Ovary (tissue), 9 donors: ENCODE results near the gene ENPP4. TPM values are rescaled to one million over a fixed set of nuclear protein-coding genes. Genes with fewer than 3 reads are reported as not detected.
A peak's percentile ranks its signal among the peaks of the same experiment; 100 is the strongest.

Experiments
- DNase-seq, 5 donors: peaks; one replicate each; pipeline ENCODE4 v3.0.0-alpha.2; 2019 to 2020
- H3K27ac ChIP-seq, 2 donors: fragments of 200-600 bp; one replicate each; pipeline versions ENCODE4 v1.5.1 to v1.8.0; 2019 to 2022
- H3K27me3 ChIP-seq: fragments of 200-600 bp; one replicate; pipeline ENCODE4 v1.8.0; 2022
- H3K36me3 ChIP-seq: fragments of 200-600 bp; sonication (generic); one replicate; pipeline ENCODE4 v1.5.1; 2019
- H3K4me1 ChIP-seq: one replicate; pipeline ENCODE4 v1.8.1; 2013; ENCODE audit warnings: mild to moderate bottlenecking, moderate library complexity; ENCODE audit not compliant: insufficient read depth
- H3K4me3 ChIP-seq: fragments of 200-600 bp; sonication (generic); one replicate; pipeline ENCODE4 v1.5.1; 2017
- H3K9me3 ChIP-seq, 2 donors: fragments of 200-600 bp in 1 of 2; sonication (generic) in 1 of 2; one replicate each; pipeline versions ENCODE4 v1.5.1 to v1.8.1; 2013 to 2019; ENCODE audit warnings: mild to moderate bottlenecking in 1 of 2, moderate library complexity in 1 of 2
- CTCF ChIP-seq, 3 donors: fragments of 450-650 bp in 2 of 3; fragments of 200-600 bp in 1 of 3; IDR thresholded peaks; one replicate each; pipeline versions ENCODE4 v1.5.1 to v1.8.0; 2016 to 2022; ENCODE audit warnings: antibody characterized with exemption in 3 of 3, mild to moderate bottlenecking in 1 of 3
- EP300 ChIP-seq: sonication (generic); formaldehyde crosslinking; IDR thresholded peaks from one replicate; pipeline ENCODE4 v1.6.1; 2017; ENCODE audit warnings: antibody characterized with exemption
- POLR2A ChIP-seq: fragments of 450-650 bp; IDR thresholded peaks from one replicate; pipeline ENCODE4 v1.6.1; 2017; ENCODE audit warnings: antibody characterized with exemption, mild to moderate bottlenecking, moderate library complexity
- WGBS, 3 donors: extraction: QIAGEN DNeasy Blood & Tissue Kit in 1 of 3; methylation state at CpG; one replicate each; pipeline versions ENCODE4 v1.1.5 to v1.1.7; 2013 to 2017; 5-methylcytosine and 5-hydroxymethylcytosine counted together
- intact Hi-C, 4 donors: fragments of 100-400 bp; cut with DNase I; formaldehyde crosslinking; loops; one replicate each; pipeline versions ENCODE4 v1.11.0 to v1.15.1; 2022 to 2023
- polyA plus RNA-seq, 2 donors: library from polyadenylated mRNA; stranded (reverse); fragments of 200-250 nt in 1 of 2; fragments of 350-450 nt in 1 of 2; fragmentation: Illumina TruSeq in 1 of 2; extraction: RNeasy Lipid Tissue Mini Kit (QIAGEN cat#74804) in 1 of 2; gene quantifications; one replicate each; pipeline ENCODE4 v1.2.3, GENCODE V29; 2013 to 2014
- total RNA-seq, 7 donors: library from RNA; depleted of rRNA in 2 of 7; stranded (reverse); fragments of >200 nt in 2 of 7; fragmentation: NEBNext Ultra II Directional in 3 of 7; extraction: Animal tissue kit (Norgen Biotek cat#: 25700) in 3 of 7; gene quantifications; one replicate each; pipeline versions ENCODE4 v1.1.0 to v1.2.4, GENCODE V29; 2016 to 2023
- donor health status: DM: no; HTN: no; CAD: no; lungs with moderate emphysema.
- donor health status: DM: no; HTN: no; CAD: no.
- donor health status: Bipolar disorder and iron deficiency.
- donor health status: DM: yes; HTN: yes; CAD: no.
- donor health status: DM: no; HTN: no; CAD: no.
- donor health status: DM: yes; HTN: yes; CAD: no.

The ENPP4 gene
- total and polyA plus RNA-seq, 9 donors = 1.9 to 11.3 (median 3.7) TPM

- H3K4me1 ChIP-seq = no peaks in the 10 kb centered on the region
- intact Hi-C loops = no loop called here
- H3K4me3 ChIP-seq = no peak overlapping the region
- H3K27ac ChIP-seq = no peak overlapping the region
- H3K27me3 ChIP-seq = no peaks in the 10 kb centered on the region
- H3K9me3 ChIP-seq = no peaks in the 10 kb centered on the region
- no peak for DNase-seq
- TF ChIP-seq CTCF (IDR thresholded peaks at IDR 0.05) (no peak), EP300 (no peak), POLR2A (no peak)
- H3K36me3 ChIP-seq = no peaks in the 10 kb centered on the region
Measured at GRCh38 chr6:46156701-46157100, 26.9 kb downstream of the ENPP4 start.

GRCh38 chr6:46159229-46159628 is 29.4 kb downstream of the ENPP4 start:
- Histone ChIP-seq H3K27ac (no peak overlapping the region), H3K27me3 (no peaks in the 10 kb centered on the region), H3K9me3 (no peaks in the 10 kb centered on the region), H3K4me3 (no peak overlapping the region), H3K36me3 (no peaks in the 10 kb centered on the region), H3K4me1 (no peaks in the 10 kb centered on the region)
- no peak for DNase-seq
- intact Hi-C loops = no loop called here
- TF ChIP-seq POLR2A (no peak), EP300 (no peak), CTCF (IDR thresholded peaks at IDR 0.05) (no peak)

- no peaks in the 10 kb centered on the region for H3K36me3 ChIP-seq
- no peak for TF ChIP-seq POLR2A
- no peak for TF ChIP-seq EP300
- TF ChIP-seq CTCF (IDR thresholded peaks at IDR 0.05) = no peak
- no peaks in the 10 kb centered on the region for H3K4me1 ChIP-seq
- H3K4me3 ChIP-seq = no peak overlapping the region
- H3K27ac ChIP-seq = no peak overlapping the region
- 85 to 90% (median 87%) methylated on average over 5 of the region's 5 CpGs for WGBS, 3 donors
- intact Hi-C loops = no loop called here
- H3K27me3 ChIP-seq = no peaks in the 10 kb centered on the region
- no peaks in the 10 kb centered on the region for H3K9me3 ChIP-seq
- DNase-seq = no peak
Measured at GRCh38 chr6:46160102-46160501, 30.3 kb downstream of the ENPP4 start.

- intact Hi-C loops = no loop called here
- DNase-seq = peak; percentile 76 to 85 (median 79)
Measured at GRCh38 chr6:46170357-46171289, 40.8 kb downstream of the ENPP4 start, which contains the start of gene ENPP5. ENPP5 (minus strand) TSS chr6:46170980; CDS start chr6:46168262, 2,718 bp downstream.

More at GRCh38 chr6:46170357-46171289, 40.8 kb downstream of the ENPP4 start, which contains the start of gene ENPP5:
- Histone ChIP-seq H3K27ac (no peak within 1 kb of the TSS), H3K9me3 (no peaks in the 10 kb centered on the region), H3K27me3 (no peaks in the 10 kb centered on the region), H3K4me3 (peak within 1 kb of the TSS; percentile 56), H3K36me3 (no peaks in the 10 kb centered on the region), H3K4me1 (no peaks in the 10 kb centered on the region)
- 1 to 3% (median 2%) methylated on average over 28 to 49 of the region's 49 CpGs for WGBS, 3 donors
- TF ChIP-seq EP300 (no peak), POLR2A (no peak), CTCF (IDR thresholded peaks at IDR 0.05) (no peak)
